HAP-1 (cell line): ENCODE results near the gene STARD7.
A peak's percentile ranks its signal among the peaks of the same experiment; 100 is the strongest.
"Not testable (repeated sequence)": the region's sequence is repeated elsewhere in the genome, so short reads cannot be mapped to it uniquely, and the experiment has no call there.

Experiments
- DNase-seq, 2 experiments: peaks; one replicate each; pipeline ENCODE4 v3.0.0-alpha.2; 2016 to 2020; ENCODE audit warnings: low spot score in 2 of 2
- H3K27me3 ChIP-seq: fragments of 250-450 bp; sonication (Bioruptor Pico); 2 replicates; pipeline ENCODE4 v1.5.1; 2020; ENCODE audit warnings: low read depth, mild to moderate bottlenecking, moderate library complexity
- H3K36me3 ChIP-seq: fragments of 250-450 bp; sonication (Bioruptor Pico); replicated peaks from 2 replicates; pipeline ENCODE4 v1.5.1; 2020; ENCODE audit warnings: mild to moderate bottlenecking
- H3K4me1 ChIP-seq: fragments of 250-450 bp; sonication (Bioruptor Pico); 2 replicates; pipeline ENCODE4 v1.5.1; 2020; ENCODE audit warnings: mild to moderate bottlenecking
- H3K4me3 ChIP-seq: fragments of 250-450 bp; sonication (Bioruptor Pico); 2 replicates; pipeline ENCODE4 v1.5.1; 2020; ENCODE audit warnings: mild to moderate bottlenecking, moderate library complexity
- H3K9me3 ChIP-seq: fragments of 250-450 bp; sonication (Bioruptor Pico); 2 replicates; pipeline ENCODE4 v1.5.1; 2020; ENCODE audit warnings: mild to moderate bottlenecking, moderate library complexity
- in situ Hi-C: fragments of 300-500 bp; cut with MboI; formaldehyde crosslinking; loops from 3 replicates; pipeline ENCODE4 v1.14.3; 2020; ENCODE audit warnings: low sequenced_read_pairs, inconsistent platforms, mixed read lengths

The STARD7 gene

GRCh38 chr2:96208143-96209010, at the start of gene STARD7:
TSS of gene STARD7 (minus strand) at chr2:96208827. CDS start at chr2:96208434, 393 bp downstream.
- DNase-seq, result peak; percentile 91 to 99
- no peaks in the 10 kb centered on the region for H3K9me3 ChIP-seq
- H3K36me3 ChIP-seq, result peaks cover 10% of the 10 kb centered on the region
- H3K4me1 ChIP-seq, result peaks cover 28% of the 10 kb centered on the region
- H3K27me3 ChIP-seq, result no peaks in the 10 kb centered on the region
- H3K4me3 ChIP-seq, result peak within 1 kb of the TSS; percentile 100
- in situ Hi-C loops, result no loop called here

DNA sequence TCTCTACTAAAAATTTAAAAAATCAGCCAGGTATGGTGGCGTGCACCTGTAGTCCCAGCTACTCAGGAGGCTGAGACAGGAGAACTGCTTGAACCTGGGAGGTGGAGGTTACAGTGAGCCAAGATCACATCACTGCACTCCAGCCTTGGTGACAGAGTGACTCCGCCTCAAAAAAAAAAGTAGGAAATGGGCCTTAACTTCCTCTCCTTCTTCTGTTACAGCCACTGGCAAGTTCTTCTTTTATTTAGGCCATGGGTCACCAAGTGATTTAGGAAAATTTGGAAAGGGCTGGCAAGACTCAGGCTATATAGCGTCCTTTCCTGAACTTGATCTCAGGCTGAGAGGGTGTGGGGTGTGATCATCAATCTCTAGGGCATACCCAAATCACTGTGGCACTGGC, 49.1 kb upstream of the STARD7 start:
- H3K4me1 ChIP-seq, in situ Hi-C loops, H3K4me3 ChIP-seq, H3K27me3 ChIP-seq, DNase-seq, H3K9me3 ChIP-seq: not testable (repeated sequence)
- H3K36me3 ChIP-seq, result peaks cover 30% of the 10 kb centered on the region

DNA sequence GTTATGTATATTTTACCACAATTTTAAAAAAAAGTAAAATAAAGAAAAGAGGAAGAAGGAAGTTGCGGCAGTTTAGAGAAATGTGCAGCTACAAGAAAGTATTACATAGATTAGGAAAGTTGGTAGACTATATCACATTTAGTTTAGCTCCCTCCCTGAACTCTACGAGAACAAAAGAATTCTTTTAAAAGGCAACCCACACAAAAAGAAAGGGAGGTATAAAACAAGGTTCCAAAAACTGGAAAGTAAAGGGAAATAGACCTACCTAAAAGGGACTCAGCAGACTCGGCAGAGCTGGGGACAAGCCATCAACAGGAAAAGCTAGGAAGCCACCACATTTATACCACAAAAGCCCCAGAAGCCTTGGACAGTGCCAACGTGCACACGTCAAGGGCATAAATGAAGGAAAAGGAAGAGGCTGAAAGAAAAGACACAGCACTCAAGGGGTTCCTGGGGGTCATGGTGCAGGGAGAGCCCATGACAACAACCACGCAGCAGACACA, 48.0 kb upstream of the STARD7 start:
- Histone ChIP-seq H3K27me3 (no peaks in the 10 kb centered on the region), H3K4me1 (peaks cover 3% of the 10 kb centered on the region), H3K36me3 (peaks cover 39% of the 10 kb centered on the region), H3K4me3 (no peak overlapping the region), H3K9me3 (no peaks in the 10 kb centered on the region)
- in situ Hi-C loops, result no loop called here
- DNase-seq, result no peak

GRCh38 chr2:96254571-96254970, 45.9 kb upstream of the STARD7 start:
- no peaks in the 10 kb centered on the region for H3K9me3 ChIP-seq
- no peak overlapping the region for H3K4me3 ChIP-seq
- no peaks in the 10 kb centered on the region for H3K27me3 ChIP-seq
- no peaks in the 10 kb centered on the region for H3K4me1 ChIP-seq
- in situ Hi-C loops, result no loop called here
- peaks cover 28% of the 10 kb centered on the region for H3K36me3 ChIP-seq
- DNase-seq, result no peak

GRCh38 chr2:96253006-96253405, 44.4 kb upstream of the STARD7 start:
- peaks cover 27% of the 10 kb centered on the region for H3K36me3 ChIP-seq
- no peak for DNase-seq
- in situ Hi-C loops, result no loop called here
- H3K27me3 ChIP-seq, result no peaks in the 10 kb centered on the region
- no peaks in the 10 kb centered on the region for H3K9me3 ChIP-seq
- no peak overlapping the region for H3K4me3 ChIP-seq
- H3K4me1 ChIP-seq, result no peaks in the 10 kb centered on the region

GRCh38 chr2:96252526-96252925, 43.9 kb upstream of the STARD7 start:
- no peak for DNase-seq
- in situ Hi-C loops, result no loop called here
- Histone ChIP-seq H3K4me3 (no peak overlapping the region), H3K9me3 (no peaks in the 10 kb centered on the region), H3K27me3 (no peaks in the 10 kb centered on the region), H3K4me1 (no peaks in the 10 kb centered on the region), H3K36me3 (peaks cover 27% of the 10 kb centered on the region)

DNA sequence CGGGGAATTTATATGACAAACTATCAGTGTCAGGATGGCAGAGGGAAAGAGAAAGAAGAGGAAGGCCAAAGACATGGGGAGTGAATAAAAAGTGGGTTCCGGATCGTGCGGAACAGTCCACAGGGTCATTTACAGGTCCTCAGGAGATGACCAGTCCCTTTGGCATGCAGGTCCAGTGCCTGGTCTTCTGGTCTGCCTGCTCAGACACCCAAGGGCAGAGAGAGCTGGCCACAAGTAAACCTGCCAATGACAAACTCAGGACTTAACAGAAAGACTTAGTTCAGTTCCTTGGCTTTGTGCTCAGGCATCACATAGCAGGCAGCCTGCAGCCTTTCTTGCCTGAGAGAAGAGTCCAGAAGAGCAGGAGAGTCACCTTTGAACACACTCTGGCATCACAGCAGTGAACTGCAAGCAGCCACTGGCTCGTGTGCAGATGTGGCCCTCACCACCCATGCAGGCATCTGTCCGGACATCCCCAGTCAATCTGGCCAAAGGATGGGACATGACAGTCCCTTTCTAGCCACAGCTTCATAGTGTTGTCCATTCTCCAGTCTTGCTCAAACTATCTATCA, 43.2 kb upstream of the STARD7 start:
- H3K27me3 ChIP-seq, result no peaks in the 10 kb centered on the region
- DNase-seq, result peak in 1 of 2 experiments; percentile 62
- H3K4me1 ChIP-seq, result no peaks in the 10 kb centered on the region
- H3K9me3 ChIP-seq, result no peaks in the 10 kb centered on the region
- in situ Hi-C loops, result no loop called here
- peaks cover 27% of the 10 kb centered on the region for H3K36me3 ChIP-seq
- no peak overlapping the region for H3K4me3 ChIP-seq

GRCh38 chr2:96250188-96250587, 41.6 kb upstream of the STARD7 start:
- H3K4me3 ChIP-seq, result no peak overlapping the region
- in situ Hi-C loops, result no loop called here
- H3K9me3 ChIP-seq, result no peaks in the 10 kb centered on the region
- no peaks in the 10 kb centered on the region for H3K27me3 ChIP-seq
- DNase-seq, result no peak
- H3K4me1 ChIP-seq, result no peaks in the 10 kb centered on the region
- peaks cover 20% of the 10 kb centered on the region for H3K36me3 ChIP-seq

DNA sequence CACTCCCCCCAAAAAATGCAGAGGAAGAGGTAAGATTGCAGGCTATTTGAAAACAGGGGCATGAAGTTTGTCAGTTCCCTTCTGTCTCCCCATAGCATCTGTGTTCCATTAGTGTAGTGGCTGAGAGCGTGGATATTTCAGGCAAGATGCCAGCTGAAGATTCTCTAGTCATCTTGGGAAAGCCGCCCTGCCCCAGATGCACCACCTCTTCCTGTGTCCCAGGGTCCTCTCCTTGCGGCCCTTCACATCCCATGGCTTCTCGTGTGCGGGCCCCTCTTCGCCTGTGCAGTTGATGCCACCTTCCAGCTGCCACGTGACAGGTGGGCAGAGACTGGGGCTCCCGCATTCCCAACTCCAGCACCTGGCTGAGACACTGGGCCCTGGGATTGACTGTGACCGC, 41.0 kb upstream of the STARD7 start:
- in situ Hi-C loops, result no loop called here
- no peak for DNase-seq
- H3K9me3 ChIP-seq, result no peaks in the 10 kb centered on the region
- peaks cover 18% of the 10 kb centered on the region for H3K36me3 ChIP-seq
- no peak overlapping the region for H3K4me3 ChIP-seq
- no peaks in the 10 kb centered on the region for H3K27me3 ChIP-seq
- no peaks in the 10 kb centered on the region for H3K4me1 ChIP-seq

- DNase-seq, result no peak
- in situ Hi-C loops, result no loop called here
- no peaks in the 10 kb centered on the region for H3K4me1 ChIP-seq
- H3K9me3 ChIP-seq, result no peaks in the 10 kb centered on the region
- H3K36me3 ChIP-seq, result peaks cover 18% of the 10 kb centered on the region
- H3K4me3 ChIP-seq, result no peak overlapping the region
- H3K27me3 ChIP-seq, result no peaks in the 10 kb centered on the region
Measured at GRCh38 chr2:96248624-96249023, 40.0 kb upstream of the STARD7 start.

- Histone ChIP-seq H3K36me3 (peaks cover 13% of the 10 kb centered on the region), H3K4me1 (no peaks in the 10 kb centered on the region), H3K4me3 (no peak overlapping the region), H3K27me3 (no peaks in the 10 kb centered on the region), H3K9me3 (no peaks in the 10 kb centered on the region)
- in situ Hi-C loops, result no loop called here
- no peak for DNase-seq
Measured at GRCh38 chr2:96247896-96248295, 39.3 kb upstream of the STARD7 start.

- DNase-seq, result no peak
- Histone ChIP-seq H3K4me1 (no peaks in the 10 kb centered on the region), H3K9me3 (no peaks in the 10 kb centered on the region), H3K27me3 (no peaks in the 10 kb centered on the region), H3K36me3 (peaks cover 5% of the 10 kb centered on the region), H3K4me3 (no peak overlapping the region)
- in situ Hi-C loops, result no loop called here
Measured at GRCh38 chr2:96247009-96247408, 38.4 kb upstream of the STARD7 start.

DNA sequence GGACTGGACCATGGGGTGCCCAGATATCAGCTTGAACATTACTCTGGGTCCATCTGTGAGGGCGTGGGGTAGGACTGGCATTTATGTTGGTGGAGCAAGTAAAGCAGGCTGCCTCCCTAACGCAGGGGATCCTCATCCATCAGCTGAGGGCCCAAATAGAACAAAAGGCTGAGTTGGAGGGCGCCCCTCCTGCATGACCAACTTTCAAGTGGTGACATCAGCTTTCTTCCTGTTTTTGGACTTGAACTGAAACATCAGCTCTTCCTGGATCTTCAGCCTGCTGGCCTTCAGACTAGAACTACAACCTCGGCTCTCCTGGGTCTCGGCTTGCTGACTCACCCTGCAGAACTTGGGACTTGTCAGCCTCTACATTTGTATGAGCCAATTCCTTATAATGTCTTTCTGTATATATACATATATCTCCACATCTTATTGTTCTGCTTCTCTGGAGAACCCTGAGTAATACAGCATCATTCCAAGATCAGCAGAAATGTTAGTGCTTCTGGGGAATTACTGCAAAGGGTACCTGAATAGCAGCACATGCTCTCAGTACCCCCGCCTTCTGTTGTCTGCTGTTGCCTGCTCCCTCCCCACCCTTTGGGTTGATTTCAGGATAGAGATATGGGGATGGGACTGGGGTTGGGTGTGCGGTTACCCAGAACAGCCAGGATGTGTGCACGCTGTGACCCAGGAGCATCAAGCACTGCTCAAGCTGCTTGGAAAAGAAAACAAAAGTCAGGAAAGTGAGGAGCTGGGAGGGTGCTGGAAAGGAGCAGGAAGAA, 37.2 kb upstream of the STARD7 start:
- DNase-seq, result no peak
- Histone ChIP-seq H3K4me3 (no peak overlapping the region), H3K4me1 (no peaks in the 10 kb centered on the region), H3K27me3 (no peaks in the 10 kb centered on the region), H3K36me3 (no peaks in the 10 kb centered on the region; the same call in 1 of the 2 replicates), H3K9me3 (no peaks in the 10 kb centered on the region)
- in situ Hi-C loops, result no loop called here

GRCh38 chr2:96243843-96244242, 35.2 kb upstream of the STARD7 start:
- Histone ChIP-seq H3K27me3 (no peaks in the 10 kb centered on the region), H3K36me3 (no peaks in the 10 kb centered on the region), H3K4me1 (no peaks in the 10 kb centered on the region), H3K4me3 (no peak overlapping the region), H3K9me3 (no peaks in the 10 kb centered on the region)
- in situ Hi-C loops, result no loop called here
- DNase-seq, result no peak
